ENCODE results near the gene NTNG2.

Gene NTNG2

DNA sequence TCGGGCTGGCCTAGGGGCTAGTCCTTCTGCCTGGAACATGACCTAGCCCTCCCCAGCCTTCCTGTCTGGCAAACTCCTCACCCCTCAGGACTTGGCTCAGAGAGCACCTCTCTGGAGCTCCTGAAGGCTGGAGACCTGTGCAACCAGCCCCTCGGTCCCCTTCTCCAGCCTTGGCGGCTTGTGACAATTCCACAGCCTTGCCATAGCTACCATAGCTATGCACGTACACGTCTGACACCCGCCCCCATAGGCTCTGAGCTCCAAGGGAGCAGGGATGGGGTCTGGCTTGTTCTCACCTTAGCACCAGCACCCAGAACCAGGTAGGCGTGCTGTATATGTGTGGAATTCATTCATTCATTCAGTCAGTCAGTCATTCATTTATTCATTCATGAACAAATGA, 49.7 kb downstream of the NTNG2 start:
- DNase-seq (ENCODE audit: low spot score) = no peak
- Histone ChIP-seq H4K91ac (ENCODE audit: low read depth, low read length, poor library complexity) (no peak overlapping the region), H3K4me1 (ENCODE audit: control insufficient read depth in 2 of 2, insufficient read depth in 1 of 2, low read depth in 1 of 2, low read length in 2 of 2) (peaks cover 0 to 9% of the 10 kb centered on the region in 2 donors), H3K4me3 (ENCODE audit: low read length in 2 of 2) (no peak overlapping the region), H3K4ac (ENCODE audit: low read length) (no peak overlapping the region), H2BK120ac (ENCODE audit: low read depth, low read length) (no peak overlapping the region), H3K23ac (ENCODE audit: low read depth, low read length, poor library complexity) (no peak overlapping the region), H2AK5ac (ENCODE audit: low read depth, low read length) (no peak overlapping the region), H3K14ac (ENCODE audit: low read length) (no peak overlapping the region), H3K27ac (replicated peaks; ENCODE audit: low read length) (no peak overlapping the region), H3K9me3 (replicated peaks in 1 of 2; ENCODE audit: control insufficient read depth in 2 of 2, insufficient read depth in 1 of 2, low read depth in 1 of 2, low read length in 2 of 2) (peaks cover 0 to 2% of the 10 kb centered on the region in 2 donors), H3K9ac (ENCODE audit: low read depth, low read length, poor library complexity) (no peak overlapping the region), H2AFZ (ENCODE audit: low read length) (no peak overlapping the region), H2BK12ac (ENCODE audit: low read length) (no peak overlapping the region), H3K36me3 (replicated peaks in 1 of 2; ENCODE audit: control insufficient read depth in 2 of 2, insufficient read depth in 2 of 2, low read length in 2 of 2) (no peaks in the 10 kb centered on the region), H3K4me2 (ENCODE audit: insufficient read depth, low read length, poor library complexity, severe bottlenecking) (no peak overlapping the region), H2BK15ac (ENCODE audit: low read length) (no peak overlapping the region), H3K18ac (ENCODE audit: low read length) (no peak overlapping the region), H3K27me3 (ENCODE audit: control insufficient read depth in 3 of 3, insufficient read depth in 3 of 3, low read depth in 1 of 3, low read length in 3 of 3) (peaks cover 0 to 46% (median 0%) of the 10 kb centered on the region in 3 experiments), H4K8ac (ENCODE audit: low read depth, low read length) (no peak overlapping the region), H2BK5ac (ENCODE audit: low read length) (no peak overlapping the region), H3K79me1 (ENCODE audit: low read depth, low read length) (no peaks in the 10 kb centered on the region)
- no CpG with 5 or more reads among the region's 7 CpGs for WGBS, 2 donors (ENCODE audit: extremely low coverage in 2 of 2, insufficient read length in 2 of 2, insufficient replicate concordance in 1 of 2)

DNA sequence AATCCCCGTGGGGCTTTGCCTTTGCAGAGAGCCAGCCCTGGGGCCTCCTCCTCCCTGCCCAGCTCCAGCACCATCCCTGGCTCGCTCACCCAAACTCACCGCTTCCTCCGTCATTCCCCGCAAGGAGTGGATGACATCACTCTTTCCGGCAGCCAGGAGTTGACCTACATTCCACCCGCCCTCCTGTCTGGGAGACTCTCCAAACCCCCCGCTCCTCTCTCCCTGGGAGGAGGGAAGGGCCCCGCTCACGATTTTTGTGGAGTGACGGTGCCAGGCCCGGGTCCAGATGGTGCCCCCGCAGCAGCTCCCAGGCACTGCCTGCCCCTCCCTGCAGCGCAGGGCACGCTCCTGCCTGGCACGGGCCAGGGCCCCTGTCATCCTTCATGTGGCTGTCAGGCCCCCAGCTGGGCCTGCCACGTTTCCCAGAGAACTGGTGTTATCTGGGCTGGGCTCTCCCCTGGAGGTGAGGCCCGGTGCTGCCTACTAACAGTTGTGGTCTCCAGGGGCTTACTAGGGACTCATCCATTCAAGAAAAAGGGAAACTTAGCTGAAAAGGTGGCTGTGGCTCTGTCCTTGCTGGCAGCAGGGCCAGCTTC, 52.3 kb downstream of the NTNG2 start:
- Histone ChIP-seq H3K18ac (ENCODE audit: low read length) (peak overlapping the region; percentile 88), H3K36me3 (replicated peaks in 1 of 2; ENCODE audit: control insufficient read depth in 2 of 2, insufficient read depth in 2 of 2, low read length in 2 of 2) (no peaks in the 10 kb centered on the region), H3K4ac (ENCODE audit: low read length) (peak overlapping the region; percentile 54), H2BK15ac (ENCODE audit: low read length) (peak overlapping the region; percentile 78), H4K8ac (ENCODE audit: low read depth, low read length) (no peak overlapping the region), H3K4me2 (ENCODE audit: insufficient read depth, low read length, poor library complexity, severe bottlenecking) (peak overlapping the region; percentile 14), H2AFZ (ENCODE audit: low read length) (peak overlapping the region; percentile 29), H3K4me3 (ENCODE audit: low read length in 2 of 2) (no peak overlapping the region), H3K9me3 (replicated peaks in 1 of 2; ENCODE audit: control insufficient read depth in 2 of 2, insufficient read depth in 1 of 2, low read depth in 1 of 2, low read length in 2 of 2) (peaks cover 0 to 2% of the 10 kb centered on the region in 2 donors), H3K79me1 (ENCODE audit: low read depth, low read length) (no peaks in the 10 kb centered on the region), H2BK12ac (ENCODE audit: low read length) (peak overlapping the region; percentile 92), H3K4me1 (ENCODE audit: control insufficient read depth in 2 of 2, insufficient read depth in 1 of 2, low read depth in 1 of 2, low read length in 2 of 2) (peaks cover 0 to 9% of the 10 kb centered on the region in 2 donors), H3K9ac (ENCODE audit: low read depth, low read length, poor library complexity) (peak overlapping the region; percentile 55), H2BK5ac (ENCODE audit: low read length) (peak overlapping the region; percentile 82), H2AK5ac (ENCODE audit: low read depth, low read length) (peak overlapping the region; percentile 78), H3K23ac (ENCODE audit: low read depth, low read length, poor library complexity) (peak overlapping the region; percentile 92), H4K91ac (ENCODE audit: low read depth, low read length, poor library complexity) (peak overlapping the region; percentile 62), H3K14ac (ENCODE audit: low read length) (peak overlapping the region; percentile 91), H3K27ac (replicated peaks; ENCODE audit: low read length) (no peak overlapping the region), H3K27me3 (ENCODE audit: control insufficient read depth in 3 of 3, insufficient read depth in 3 of 3, low read depth in 1 of 3, low read length in 3 of 3) (peaks cover 0 to 57% (median 0%) of the 10 kb centered on the region in 3 experiments), H2BK120ac (ENCODE audit: low read depth, low read length) (peak overlapping the region; percentile 26)
- no peak for DNase-seq (ENCODE audit: low spot score)
- WGBS, 2 donors (ENCODE audit: extremely low coverage in 2 of 2, insufficient read length in 2 of 2, insufficient replicate concordance in 1 of 2) = no CpG with 5 or more reads among the region's 18 CpGs

DNA sequence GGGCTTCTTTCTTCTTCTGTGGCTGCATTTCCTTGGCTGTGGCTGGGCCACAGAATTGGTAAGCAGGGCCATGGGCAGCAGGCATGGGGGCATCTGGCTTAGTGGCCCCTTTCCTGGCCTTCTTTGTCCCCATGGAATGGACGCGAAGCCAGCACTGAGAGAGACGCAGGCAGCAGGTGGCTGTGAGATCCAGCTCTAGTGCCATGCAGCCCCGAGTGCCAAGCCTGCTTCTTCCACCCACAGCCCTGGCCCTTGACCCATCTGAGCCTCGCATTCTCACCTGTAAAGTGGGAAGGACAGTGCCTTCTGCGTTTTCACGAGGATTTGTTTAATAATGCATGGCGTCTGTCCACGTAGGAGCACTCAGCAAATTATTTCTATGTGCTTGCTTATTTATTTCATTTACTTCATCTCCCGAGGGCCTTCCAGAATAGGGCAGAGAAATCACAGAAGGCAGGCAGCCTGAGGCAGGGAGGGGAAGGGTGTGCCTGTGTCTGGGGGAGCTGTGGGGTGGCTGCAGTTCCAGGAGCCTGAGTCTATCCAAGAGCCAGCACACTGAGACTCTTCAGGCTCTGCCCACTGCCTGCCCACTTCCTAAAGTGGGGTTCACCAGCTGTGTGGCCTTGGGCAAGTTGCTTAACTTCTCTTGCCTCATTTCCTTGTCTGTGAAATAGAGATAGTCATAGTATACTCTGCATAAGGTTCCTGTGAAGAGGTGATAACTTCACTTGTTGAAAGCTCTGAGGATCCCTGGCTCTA, 55.2 kb downstream of the NTNG2 start:
- Histone ChIP-seq H3K9ac (ENCODE audit: low read depth, low read length, poor library complexity) (no peak overlapping the region), H2AFZ (ENCODE audit: low read length) (no peak overlapping the region), H2BK15ac (ENCODE audit: low read length) (peak overlapping the region; percentile 82), H3K79me1 (ENCODE audit: low read depth, low read length) (no peaks in the 10 kb centered on the region), H4K8ac (ENCODE audit: low read depth, low read length) (no peak overlapping the region), H2AK5ac (ENCODE audit: low read depth, low read length) (peak overlapping the region; percentile 64), H3K23ac (ENCODE audit: low read depth, low read length, poor library complexity) (no peak overlapping the region), H4K91ac (ENCODE audit: low read depth, low read length, poor library complexity) (no peak overlapping the region), H3K18ac (ENCODE audit: low read length) (no peak overlapping the region), H3K4ac (ENCODE audit: low read length) (no peak overlapping the region), H2BK120ac (ENCODE audit: low read depth, low read length) (no peak overlapping the region), H3K9me3 (replicated peaks in 1 of 2; ENCODE audit: control insufficient read depth in 2 of 2, insufficient read depth in 1 of 2, low read depth in 1 of 2, low read length in 2 of 2) (no peaks in the 10 kb centered on the region), H3K4me2 (ENCODE audit: insufficient read depth, low read length, poor library complexity, severe bottlenecking) (no peak overlapping the region), H3K4me3 (ENCODE audit: low read length in 2 of 2) (no peak overlapping the region), H3K4me1 (ENCODE audit: control insufficient read depth in 2 of 2, insufficient read depth in 1 of 2, low read depth in 1 of 2, low read length in 2 of 2) (peaks cover 0 to 9% of the 10 kb centered on the region in 2 donors), H3K27me3 (ENCODE audit: control insufficient read depth in 3 of 3, insufficient read depth in 3 of 3, low read depth in 1 of 3, low read length in 3 of 3) (peaks cover 0 to 51% (median 0%) of the 10 kb centered on the region in 3 experiments), H3K14ac (ENCODE audit: low read length) (no peak overlapping the region), H2BK5ac (ENCODE audit: low read length) (no peak overlapping the region), H3K36me3 (replicated peaks in 1 of 2; ENCODE audit: control insufficient read depth in 2 of 2, insufficient read depth in 2 of 2, low read length in 2 of 2) (no peaks in the 10 kb centered on the region), H3K27ac (replicated peaks; ENCODE audit: low read length) (no peak overlapping the region), H2BK12ac (ENCODE audit: low read length) (no peak overlapping the region)
- no peak for DNase-seq (ENCODE audit: low spot score)
- WGBS, 2 donors (ENCODE audit: extremely low coverage in 2 of 2, insufficient read length in 2 of 2, insufficient replicate concordance in 1 of 2) = no CpG with 5 or more reads among the region's 10 CpGs

DNA sequence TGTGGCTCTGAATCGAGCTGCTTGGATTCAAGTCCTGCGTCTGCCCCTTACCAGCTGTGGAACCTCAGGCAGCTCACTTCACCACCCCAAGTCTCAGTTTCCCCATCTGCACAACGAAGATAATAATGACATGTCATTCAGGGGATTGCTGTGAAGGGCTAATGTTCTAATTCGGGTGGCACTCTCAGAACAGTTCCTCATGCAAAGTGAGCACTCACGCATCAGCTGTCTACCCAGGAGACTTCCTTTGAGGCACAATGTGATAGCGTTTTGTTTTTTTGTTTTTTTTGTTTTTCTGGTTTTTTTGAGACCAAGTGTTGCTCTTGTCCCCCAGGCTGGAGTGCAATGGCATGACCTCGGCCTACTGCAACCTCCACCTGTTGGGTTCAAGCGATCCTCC, 56.4 kb downstream of the NTNG2 start:
- Histone ChIP-seq H3K36me3 (replicated peaks in 1 of 2; ENCODE audit: control insufficient read depth in 2 of 2, insufficient read depth in 2 of 2, low read length in 2 of 2) (no peaks in the 10 kb centered on the region), H3K4ac (ENCODE audit: low read length) (no peak overlapping the region), H3K14ac (ENCODE audit: low read length) (no peak overlapping the region), H2BK15ac (ENCODE audit: low read length) (no peak overlapping the region), H3K27me3 (ENCODE audit: control insufficient read depth in 3 of 3, insufficient read depth in 3 of 3, low read depth in 1 of 3, low read length in 3 of 3) (peaks cover 0 to 54% (median 0%) of the 10 kb centered on the region in 3 experiments), H2AFZ (ENCODE audit: low read length) (no peak overlapping the region), H2BK5ac (ENCODE audit: low read length) (no peak overlapping the region), H2BK12ac (ENCODE audit: low read length) (no peak overlapping the region), H3K9me3 (replicated peaks in 1 of 2; ENCODE audit: control insufficient read depth in 2 of 2, insufficient read depth in 1 of 2, low read depth in 1 of 2, low read length in 2 of 2) (no peaks in the 10 kb centered on the region), H3K4me2 (ENCODE audit: insufficient read depth, low read length, poor library complexity, severe bottlenecking) (no peak overlapping the region), H3K27ac (replicated peaks; ENCODE audit: low read length) (no peak overlapping the region), H4K8ac (ENCODE audit: low read depth, low read length) (no peak overlapping the region), H4K91ac (ENCODE audit: low read depth, low read length, poor library complexity) (no peak overlapping the region), H3K23ac (ENCODE audit: low read depth, low read length, poor library complexity) (no peak overlapping the region), H3K18ac (ENCODE audit: low read length) (no peak overlapping the region), H2AK5ac (ENCODE audit: low read depth, low read length) (peak overlapping the region; percentile 3), H3K9ac (ENCODE audit: low read depth, low read length, poor library complexity) (no peak overlapping the region), H2BK120ac (ENCODE audit: low read depth, low read length) (no peak overlapping the region), H3K4me3 (ENCODE audit: low read length in 2 of 2) (no peak overlapping the region), H3K4me1 (ENCODE audit: control insufficient read depth in 2 of 2, insufficient read depth in 1 of 2, low read depth in 1 of 2, low read length in 2 of 2) (peaks cover 0 to 9% of the 10 kb centered on the region in 2 donors), H3K79me1 (ENCODE audit: low read depth, low read length) (no peaks in the 10 kb centered on the region)
- DNase-seq (ENCODE audit: low spot score) = no peak
- no CpG with 5 or more reads among the region's 8 CpGs for WGBS, 2 donors (ENCODE audit: extremely low coverage in 2 of 2, insufficient read length in 2 of 2, insufficient replicate concordance in 1 of 2)
